Mesenchymal stem cell (in vitro differentiated cells and primary cell): ENCODE results near the gene GNA14. TPM values are rescaled to one million over a fixed set of nuclear protein-coding genes. Genes with fewer than 3 reads are reported as not detected.

Experiments
- DNase-seq: peaks from one replicate; pipeline ENCODE4 v3.0.0-alpha.2; 2013
- H2AFZ ChIP-seq: one replicate; pipeline ENCODE4 v1.6.1; 2013; ENCODE audit warnings: low read depth, mild to moderate bottlenecking, control low read depth, inconsistent platforms, low read length, moderate library complexity
- H2AK5ac ChIP-seq: 2 replicates; pipeline ENCODE4 v1.6.1; 2013; ENCODE audit warnings: low read length, moderate library complexity, mild to moderate bottlenecking, inconsistent platforms; ENCODE audit not compliant: severe bottlenecking
- H2BK120ac ChIP-seq: one replicate; pipeline ENCODE4 v1.6.1; 2013; ENCODE audit warnings: low read depth, mild to moderate bottlenecking, inconsistent platforms, low read length, moderate library complexity
- H2BK12ac ChIP-seq, 2 experiments: one replicate each; pipeline ENCODE4 v1.6.1; 2013; ENCODE audit warnings: inconsistent platforms in 2 of 2, low read length in 2 of 2, mild to moderate bottlenecking in 2 of 2, moderate library complexity in 2 of 2, control low read depth in 1 of 2
- H2BK15ac ChIP-seq: one replicate; pipeline ENCODE4 v1.6.1; 2013; ENCODE audit warnings: mild to moderate bottlenecking, low read depth, inconsistent platforms; ENCODE audit not compliant: poor library complexity, severe bottlenecking
- H2BK5ac ChIP-seq: 2 replicates; pipeline ENCODE4 v1.6.1; 2013; ENCODE audit warnings: low read depth, mild to moderate bottlenecking, low read length, control low read depth, inconsistent platforms; ENCODE audit not compliant: poor library complexity, severe bottlenecking
- H3K14ac ChIP-seq, 2 experiments: one replicate each; pipeline ENCODE4 v1.6.1; 2013; ENCODE audit warnings: inconsistent platforms in 2 of 2, low read length in 2 of 2, control low read depth in 1 of 2, mild to moderate bottlenecking in 1 of 2, moderate library complexity in 1 of 2
- H3K18ac ChIP-seq, 2 experiments: one replicate each; pipeline ENCODE4 v1.6.1; 2013; ENCODE audit warnings: inconsistent platforms in 2 of 2, low read length in 2 of 2, control low read depth in 1 of 2, low read depth in 1 of 2, mild to moderate bottlenecking in 1 of 2
- H3K23ac ChIP-seq, 2 experiments: one replicate each; pipeline ENCODE4 v1.6.1; 2013; ENCODE audit warnings: inconsistent platforms in 2 of 2, low read length in 2 of 2, mild to moderate bottlenecking in 2 of 2, moderate library complexity in 2 of 2, control low read depth in 1 of 2
- H3K27ac ChIP-seq: 2 replicates; pipeline ENCODE4 v1.5.1; 2013; ENCODE audit warnings: mild to moderate bottlenecking, moderate library complexity, low read length, control low read depth, inconsistent platforms; ENCODE audit not compliant: poor library complexity, severe bottlenecking
- H3K27me3 ChIP-seq, 2 experiments: 2 replicates each; pipeline versions ENCODE4 v1.6.1 to v1.7.0; 2013; ENCODE audit warnings: low read length in 2 of 2, mild to moderate bottlenecking in 2 of 2, moderate library complexity in 2 of 2, control low read depth in 1 of 2, inconsistent platforms in 1 of 2; ENCODE audit not compliant: control insufficient read depth in 1 of 2, insufficient read depth in 1 of 2
- H3K36me3 ChIP-seq, 2 experiments: 2 replicates each; pipeline versions ENCODE4 v1.6.1 to v1.7.0; 2013; ENCODE audit warnings: low read length in 2 of 2, control low read depth in 1 of 2, inconsistent platforms in 1 of 2, low read depth in 1 of 2, mild to moderate bottlenecking in 1 of 2; ENCODE audit not compliant: insufficient read depth in 2 of 2, control insufficient read depth in 1 of 2
- H3K4ac ChIP-seq, 2 experiments: one replicate each; pipeline ENCODE4 v1.6.1; 2013; ENCODE audit warnings: inconsistent platforms in 2 of 2, low read length in 2 of 2, mild to moderate bottlenecking in 2 of 2, moderate library complexity in 2 of 2, control low read depth in 1 of 2, low read depth in 1 of 2
- H3K4me1 ChIP-seq: 2 replicates; pipeline ENCODE4 v1.6.1; 2013; ENCODE audit warnings: low read depth, low read length, control low read depth; ENCODE audit not compliant: control insufficient read depth, insufficient read depth
- H3K4me2 ChIP-seq: 2 replicates; pipeline ENCODE4 v1.6.1; 2013; ENCODE audit warnings: low read length, mild to moderate bottlenecking, inconsistent platforms; ENCODE audit not compliant: poor library complexity, severe bottlenecking
- H3K4me3 ChIP-seq, 2 experiments: 2 replicates each; pipeline versions ENCODE4 v1.5.1 to v1.7.0; 2013; ENCODE audit warnings: low read length in 2 of 2, mild to moderate bottlenecking in 2 of 2, control low read depth in 1 of 2, low read depth in 1 of 2; ENCODE audit not compliant: insufficient read depth in 1 of 2
- H3K79me1 ChIP-seq: replicated peaks from 2 replicates; pipeline ENCODE4 v1.6.1; 2013; ENCODE audit warnings: mild to moderate bottlenecking, control low read depth, low read length, inconsistent platforms; ENCODE audit not compliant: poor library complexity, severe bottlenecking
- H3K9ac ChIP-seq: 2 replicates; pipeline ENCODE4 v1.7.0; 2013; ENCODE audit warnings: mild to moderate bottlenecking, low read length, moderate library complexity
- H3K9me3 ChIP-seq: 2 replicates; pipeline ENCODE4 v1.7.0; 2013; ENCODE audit warnings: mild to moderate bottlenecking, low read length; ENCODE audit not compliant: control insufficient read depth
- H4K8ac ChIP-seq: one replicate; pipeline ENCODE4 v1.6.1; 2013; ENCODE audit warnings: inconsistent platforms, mild to moderate bottlenecking, low read length, moderate library complexity
- H4K91ac ChIP-seq: one replicate; pipeline ENCODE4 v1.6.1; 2013; ENCODE audit warnings: mild to moderate bottlenecking, low read length, inconsistent platforms
- WGBS: methylation state at CpG from one replicate; pipeline ENCODE4 v1.1.7; 2013; ENCODE audit warnings: mixed read lengths; 5-methylcytosine and 5-hydroxymethylcytosine counted together
- small RNA-seq: library from polyadenylated mRNA; stranded (forward); fragments of <200 nt; extraction: miRNeasy Mini kit (QIAGEN cat#:217004); gene quantifications from one replicate; pipeline ENCODE3, GENCODE V24; 2013; ENCODE audit warnings: low read depth

The GNA14 gene

GRCh38 chr9:77374266-77374665, 273.9 kb downstream of the GNA14 start:
- H3K9ac ChIP-seq: no peak overlapping the region
- no peak overlapping the region for H2AFZ ChIP-seq
- WGBS: 94% methylated on average over 2 of the region's 3 CpGs
- no peaks in the 10 kb centered on the region for H3K79me1 ChIP-seq
- DNase-seq: no peak
- H3K14ac ChIP-seq: no peak overlapping the region
- H2AK5ac ChIP-seq: no peak overlapping the region
- no peak overlapping the region for H2BK120ac ChIP-seq
- no peaks in the 10 kb centered on the region for H3K4me1 ChIP-seq
- H3K27ac ChIP-seq: no peak overlapping the region
- H3K4ac ChIP-seq: no peak overlapping the region
- H3K18ac ChIP-seq: no peak overlapping the region
- H3K4me2 ChIP-seq: no peak overlapping the region
- H3K27me3 ChIP-seq: no peaks in the 10 kb centered on the region
- peaks cover 0 to 18% of the 10 kb centered on the region in 2 experiments for H3K36me3 ChIP-seq
- H4K8ac ChIP-seq: no peak overlapping the region
- no peak overlapping the region for H3K4me3 ChIP-seq
- no peak overlapping the region for H2BK15ac ChIP-seq
- H2BK12ac ChIP-seq: no peak overlapping the region
- no peak overlapping the region for H2BK5ac ChIP-seq
- H3K9me3 ChIP-seq: peaks cover 3% of the 10 kb centered on the region
- no peak overlapping the region for H4K91ac ChIP-seq
- no peak overlapping the region for H3K23ac ChIP-seq

Small RNAs within 50 kb of the gene (small RNA-seq; reads per million reads assigned to genes)
- gene RNU6-1303P: not detected
